Panc1 (cell line): ENCODE data around the gene BIRC6. TPM values are rescaled to one million over a fixed set of nuclear protein-coding genes. Genes with fewer than 3 reads are reported as not detected.

Source experiments
- ATAC-seq: fragments of 200-7000 bp; cut with Tn5 transposase; 2 replicates; pipeline ENCODE4 v1.9.1; 2020; ENCODE audit warnings: mild to moderate bottlenecking, moderate library complexity
- BruUV-seq: library from RNA; stranded (reverse); fragments of 400-500 nt; replicated peaks from 2 replicates; lab custom pipeline; 2021; lab: Mats Ljungman, UMichigan
- CTCF ChIA-PET: fragments of 300-600 bp; sonication (Branson Sonifier 250); formaldehyde crosslinking; loops from one replicate; lab custom pipeline; 2022; ENCODE audit warnings: antibody characterized with exemption; lab: Charles Lee
- POLR2A ChIA-PET: fragments of 300-600 bp; sonication (Branson Sonifier 250); formaldehyde crosslinking; loops from one replicate; lab custom pipeline; 2022; ENCODE audit warnings: antibody characterized with exemption; lab: Charles Lee
- DNase-seq: peaks from one replicate; pipeline ENCODE4 v3.0.0-alpha.2; 2010; ENCODE audit warnings: low read depth, low spot score
- H3K27ac ChIP-seq: 2 replicates; pipeline ENCODE4 v1.5.1; 2011; ENCODE audit warnings: mild to moderate bottlenecking, low read length, inconsistent platforms
- H3K27me3 ChIP-seq: fragments of 200-500 bp; sonication (Bioruptor generic); 2 replicates; pipeline ENCODE4 v1.6.0; 2014; ENCODE audit warnings: low read length, inconsistent platforms; ENCODE audit not compliant: control insufficient read depth, insufficient read depth
- H3K36me3 ChIP-seq: fragments of 200-500 bp; sonication (Bioruptor generic); 2 replicates; pipeline ENCODE4 v1.5.1; 2014; ENCODE audit warnings: inconsistent platforms, mild to moderate bottlenecking, low read length, moderate library complexity; ENCODE audit not compliant: control insufficient read depth, insufficient read depth
- H3K4me1 ChIP-seq: 2 replicates; pipeline ENCODE4 v1.5.1; 2011; ENCODE audit warnings: inconsistent platforms, mild to moderate bottlenecking, low read length, moderate library complexity; ENCODE audit not compliant: control insufficient read depth, insufficient read depth
- H3K4me3 ChIP-seq, 2 experiments: 2 replicates each; pipeline ENCODE4 v1.5.1; 2011 to 2012; ENCODE audit warnings: low read depth in 2 of 2, low read length in 2 of 2, mild to moderate bottlenecking in 2 of 2, inconsistent platforms in 1 of 2, moderate library complexity in 1 of 2
- H3K9me3 ChIP-seq: fragments of 200-500 bp; sonication (Bioruptor generic); 2 replicates; pipeline ENCODE4 v1.5.1; 2014; ENCODE audit warnings: low read depth, mild to moderate bottlenecking, inconsistent platforms, low read length, moderate library complexity; ENCODE audit not compliant: control insufficient read depth, insufficient read depth
- CTCF ChIP-seq: fragments of 450-650 bp; IDR thresholded peaks from 2 replicates; pipeline ENCODE4 v1.5.1; 2017; ENCODE audit warnings: mild to moderate bottlenecking
- POLR2AphosphoS5 ChIP-seq: IDR thresholded peaks from 2 replicates; pipeline ENCODE4 v1.6.1; 2012; ENCODE audit warnings: mild to moderate bottlenecking, low read depth, low read length, moderate library complexity
- REST ChIP-seq, 2 experiments: IDR thresholded peaks; 2 replicates each; pipeline ENCODE4 v1.6.1; 2011 to 2012; ENCODE audit warnings: low read depth in 2 of 2, control low read depth in 1 of 2, low read length in 1 of 2, mild to moderate bottlenecking in 1 of 2, moderate library complexity in 1 of 2; ENCODE audit not compliant: insufficient read depth in 1 of 2
- SIN3A ChIP-seq: IDR thresholded peaks from 2 replicates; pipeline ENCODE4 v1.6.1; 2012; ENCODE audit warnings: low read depth, mild to moderate bottlenecking, low read length, moderate library complexity, borderline replicate concordance; ENCODE audit not compliant: insufficient read depth
- TCF7L2 ChIP-seq: IDR thresholded peaks from 2 replicates; pipeline ENCODE4 v1.6.1; 2011; ENCODE audit warnings: mild to moderate bottlenecking, low read depth, low read length, inconsistent platforms
- in situ Hi-C: cut with HindIII; loops from 2 replicates; pipeline ENCODE4 v1.10.0; 2016; ENCODE audit warnings: low sequenced_read_pairs, low pct_unique_long_range_greater_than_20kb
- intact Hi-C: fragments of 100-400 bp; cut with micrococcal nuclease; formaldehyde crosslinking; loops from one replicate; pipeline ENCODE4 v1.10.0; 2022; ENCODE audit not compliant: unreplicated experiment
- total RNA-seq: library from RNA; stranded (reverse); gene quantifications from one replicate; pipeline ENCODE4 v1.2.1, GENCODE V29; 2021; ENCODE audit not compliant: unreplicated experiment

Gene BIRC6
- total RNA-seq, 1 experiment from 2014 or later: 73.1 TPM

- CTCF ChIA-PET: no interaction called here
- Histone ChIP-seq H3K4me3 (no peak overlapping the region), H3K4me1 (no peaks in the 10 kb centered on the region), H3K27ac (no peak overlapping the region), H3K36me3 (peaks cover 21% of the 10 kb centered on the region), H3K9me3 (no peaks in the 10 kb centered on the region), H3K27me3 (no peaks in the 10 kb centered on the region)
- ATAC-seq: no peak
- BruUV-seq: no TSS peak
- POLR2A ChIA-PET: no interaction called here
- no peak for DNase-seq
- intact Hi-C loops (no loop called here), in situ Hi-C loops (no loop called here)
- no peak for TF ChIP-seq POLR2AphosphoS5
- TF ChIP-seq SIN3A: no peak
- TF ChIP-seq TCF7L2: no peak
- no peak for TF ChIP-seq REST (IDR thresholded peaks at IDR 0.05; ENCODE audit: insufficient read depth in 1 of 2, low read depth in 2 of 2, low read length in 1 of 2)
- TF ChIP-seq CTCF: no peak
Observed at GRCh38 chr2:32594573-32594972, 237.8 kb downstream of the BIRC6 start.

- Histone ChIP-seq H3K4me3 (no peak overlapping the region), H3K27me3 (no peaks in the 10 kb centered on the region), H3K36me3 (peaks cover 6% of the 10 kb centered on the region), H3K4me1 (no peaks in the 10 kb centered on the region), H3K9me3 (no peaks in the 10 kb centered on the region), H3K27ac (no peak overlapping the region)
- BruUV-seq: no TSS peak
- TF ChIP-seq REST (IDR thresholded peaks at IDR 0.05; ENCODE audit: insufficient read depth in 1 of 2, low read depth in 2 of 2, low read length in 1 of 2): no peak
- no peak for TF ChIP-seq POLR2AphosphoS5
- TF ChIP-seq SIN3A: no peak
- TF ChIP-seq CTCF: no peak
- TF ChIP-seq TCF7L2: no peak
- in situ Hi-C loops (no loop called here), intact Hi-C loops (no loop called here)
- no peak for DNase-seq
- CTCF ChIA-PET: no interaction called here
- POLR2A ChIA-PET: no interaction called here
- ATAC-seq: no peak
Observed at GRCh38 chr2:32611366-32611765, 254.5 kb downstream of the BIRC6 start.
